ENCODE data around the gene ITGA3.

DNA sequence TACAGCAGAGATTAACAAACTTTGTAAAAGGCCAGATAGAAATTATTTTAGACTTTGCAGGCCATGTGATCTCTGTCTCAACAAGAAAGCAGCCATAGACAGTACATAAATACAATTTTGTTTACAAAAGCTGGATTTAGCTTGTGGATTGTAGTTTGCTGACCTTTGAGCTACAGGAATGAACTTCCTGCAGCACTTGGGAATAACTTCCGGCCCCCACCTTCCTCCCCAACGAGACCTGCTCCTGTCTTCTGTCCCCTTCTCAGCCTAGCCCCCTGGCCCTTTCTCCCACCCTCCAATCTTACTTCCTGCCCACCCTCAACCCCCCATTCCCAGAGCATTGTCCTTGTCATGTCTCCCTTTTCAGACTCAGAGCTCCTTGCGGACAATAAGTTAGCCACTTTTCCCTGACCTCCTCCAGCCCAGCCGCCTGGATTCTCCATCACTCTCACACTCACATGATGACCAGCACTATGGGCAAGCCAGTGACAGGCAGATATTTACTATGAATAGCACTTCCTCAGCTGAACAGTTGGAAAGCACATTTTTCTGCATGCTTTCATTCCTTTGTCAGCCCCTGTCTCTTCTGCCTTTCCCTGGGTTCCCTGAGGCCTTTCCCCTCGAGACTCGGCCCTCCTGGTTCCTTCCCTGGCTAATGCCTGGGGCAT is 33.3 kb upstream of the ITGA3 start:
- TF ChIP-seq, protein P1, sequence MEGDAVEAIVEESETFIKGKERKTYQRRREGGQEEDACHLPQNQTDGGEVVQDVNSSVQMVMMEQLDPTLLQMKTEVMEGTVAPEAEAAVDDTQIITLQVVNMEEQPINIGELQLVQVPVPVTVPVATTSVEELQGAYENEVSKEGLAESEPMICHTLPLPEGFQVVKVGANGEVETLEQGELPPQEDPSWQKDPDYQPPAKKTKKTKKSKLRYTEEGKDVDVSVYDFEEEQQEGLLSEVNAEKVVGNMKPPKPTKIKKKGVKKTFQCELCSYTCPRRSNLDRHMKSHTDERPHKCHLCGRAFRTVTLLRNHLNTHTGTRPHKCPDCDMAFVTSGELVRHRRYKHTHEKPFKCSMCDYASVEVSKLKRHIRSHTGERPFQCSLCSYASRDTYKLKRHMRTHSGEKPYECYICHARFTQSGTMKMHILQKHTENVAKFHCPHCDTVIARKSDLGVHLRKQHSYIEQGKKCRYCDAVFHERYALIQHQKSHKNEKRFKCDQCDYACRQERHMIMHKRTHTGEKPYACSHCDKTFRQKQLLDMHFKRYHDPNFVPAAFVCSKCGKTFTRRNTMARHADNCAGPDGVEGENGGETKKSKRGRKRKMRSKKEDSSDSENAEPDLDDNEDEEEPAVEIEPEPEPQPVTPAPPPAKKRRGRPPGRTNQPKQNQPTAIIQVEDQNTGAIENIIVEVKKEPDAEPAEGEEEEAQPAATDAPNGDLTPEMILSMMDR (IDR thresholded peaks at IDR 0.05): no peak
- TF ChIP-seq POLR2AphosphoS5 (IDR thresholded peaks at IDR 0.05) (no peak), POLR2A (IDR thresholded peaks at IDR 0.05) (no peak), EP300 (IDR thresholded peaks at IDR 0.05) (no peak)

Data from upper lobe of left lung (tissue), 4 donors.